ENCODE data around the gene PRRT1B.
A peak's percentile ranks its signal among the peaks of the same experiment; 100 is the strongest.

Gene PRRT1B

DNA sequence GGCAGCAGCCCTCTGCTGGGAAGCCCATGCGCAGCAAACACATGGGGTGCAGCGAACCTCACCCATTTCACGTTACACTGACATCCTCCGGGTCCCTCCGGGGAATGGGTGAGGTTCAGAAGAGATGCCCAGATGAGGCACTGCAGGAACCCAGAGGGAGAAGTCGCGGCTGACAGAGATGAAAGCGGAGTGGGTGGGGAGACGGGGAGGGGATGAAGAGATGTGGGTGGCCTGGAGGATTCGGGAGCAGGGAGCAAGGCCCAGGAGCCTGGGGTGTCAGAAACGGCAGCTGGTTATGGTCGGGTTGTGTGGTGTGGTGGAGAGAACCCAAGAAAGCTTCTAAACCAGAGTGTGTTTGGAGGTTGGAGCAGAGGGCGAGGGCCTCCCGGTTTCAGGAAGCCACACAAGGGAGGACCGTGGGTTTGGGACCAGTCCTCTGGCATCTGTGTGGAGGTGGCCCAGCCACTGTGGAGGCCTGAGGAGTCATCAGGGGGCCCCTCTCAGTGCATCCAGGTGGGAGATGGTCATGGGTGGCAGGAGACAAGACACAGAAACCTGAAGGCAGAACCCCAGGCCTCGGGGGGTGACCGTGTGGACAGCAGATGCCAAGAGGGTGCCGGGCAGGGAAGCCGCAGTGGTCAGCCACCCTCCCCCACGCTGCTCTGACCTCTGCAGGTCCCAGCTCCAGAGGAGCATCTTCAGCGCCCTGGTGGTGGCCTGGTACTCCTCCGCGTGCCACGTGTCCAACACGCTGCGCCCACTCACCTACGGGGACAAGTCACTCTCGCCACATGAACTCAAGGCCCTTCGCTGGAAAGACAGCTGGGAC is 22.9 kb upstream of the PRRT1B start:
- H3K9ac ChIP-seq (ENCODE audit: low read length in 2 of 2): no peak overlapping the region
- peaks cover 64 to 70% of the 10 kb centered on the region in 2 donors for H3K36me3 ChIP-seq (ENCODE audit: control insufficient read depth in 2 of 2, insufficient read depth in 2 of 2, low read length in 2 of 2)
- H3K9me3 ChIP-seq (ENCODE audit: control insufficient read depth in 2 of 2, low read length in 2 of 2): no peaks in the 10 kb centered on the region
- H3K27ac ChIP-seq (ENCODE audit: low read length): no peak overlapping the region
- no peak overlapping the region for H3K4me3 ChIP-seq (ENCODE audit: low read length in 2 of 2)
- no peaks in the 10 kb centered on the region for H3K27me3 ChIP-seq (ENCODE audit: control insufficient read depth in 1 of 2, insufficient read depth in 2 of 2, low read length in 2 of 2)
- peaks cover 11% of the 10 kb centered on the region for H3K4me1 ChIP-seq (ENCODE audit: control insufficient read depth, insufficient read depth, low read length)

DNA sequence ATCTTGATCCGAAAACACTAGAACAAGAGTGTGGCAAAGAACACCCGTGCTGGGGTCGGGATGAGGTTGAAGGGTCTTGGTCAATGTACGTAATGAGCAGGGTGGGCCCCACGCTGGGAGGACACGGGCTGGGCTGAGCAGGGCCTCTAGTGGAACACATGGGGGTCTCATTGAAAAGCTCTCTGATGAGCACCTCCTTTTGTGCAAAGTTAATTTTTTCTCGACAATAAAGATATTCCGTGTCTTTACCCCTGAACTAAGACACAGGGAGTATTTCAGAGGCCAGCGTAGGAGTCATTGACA is 22.3 kb upstream of the PRRT1B start:
- Histone ChIP-seq H3K27ac (ENCODE audit: low read length) (no peak overlapping the region), H3K9me3 (ENCODE audit: control insufficient read depth in 2 of 2, low read length in 2 of 2) (no peaks in the 10 kb centered on the region), H3K4me1 (ENCODE audit: control insufficient read depth, insufficient read depth, low read length) (peaks cover 5% of the 10 kb centered on the region), H3K27me3 (ENCODE audit: control insufficient read depth in 1 of 2, insufficient read depth in 2 of 2, low read length in 2 of 2) (no peaks in the 10 kb centered on the region), H3K9ac (ENCODE audit: low read length in 2 of 2) (no peak overlapping the region), H3K36me3 (ENCODE audit: control insufficient read depth in 2 of 2, insufficient read depth in 2 of 2, low read length in 2 of 2) (peaks cover 64 to 68% of the 10 kb centered on the region in 2 donors), H3K4me3 (ENCODE audit: low read length in 2 of 2) (no peak overlapping the region)

DNA sequence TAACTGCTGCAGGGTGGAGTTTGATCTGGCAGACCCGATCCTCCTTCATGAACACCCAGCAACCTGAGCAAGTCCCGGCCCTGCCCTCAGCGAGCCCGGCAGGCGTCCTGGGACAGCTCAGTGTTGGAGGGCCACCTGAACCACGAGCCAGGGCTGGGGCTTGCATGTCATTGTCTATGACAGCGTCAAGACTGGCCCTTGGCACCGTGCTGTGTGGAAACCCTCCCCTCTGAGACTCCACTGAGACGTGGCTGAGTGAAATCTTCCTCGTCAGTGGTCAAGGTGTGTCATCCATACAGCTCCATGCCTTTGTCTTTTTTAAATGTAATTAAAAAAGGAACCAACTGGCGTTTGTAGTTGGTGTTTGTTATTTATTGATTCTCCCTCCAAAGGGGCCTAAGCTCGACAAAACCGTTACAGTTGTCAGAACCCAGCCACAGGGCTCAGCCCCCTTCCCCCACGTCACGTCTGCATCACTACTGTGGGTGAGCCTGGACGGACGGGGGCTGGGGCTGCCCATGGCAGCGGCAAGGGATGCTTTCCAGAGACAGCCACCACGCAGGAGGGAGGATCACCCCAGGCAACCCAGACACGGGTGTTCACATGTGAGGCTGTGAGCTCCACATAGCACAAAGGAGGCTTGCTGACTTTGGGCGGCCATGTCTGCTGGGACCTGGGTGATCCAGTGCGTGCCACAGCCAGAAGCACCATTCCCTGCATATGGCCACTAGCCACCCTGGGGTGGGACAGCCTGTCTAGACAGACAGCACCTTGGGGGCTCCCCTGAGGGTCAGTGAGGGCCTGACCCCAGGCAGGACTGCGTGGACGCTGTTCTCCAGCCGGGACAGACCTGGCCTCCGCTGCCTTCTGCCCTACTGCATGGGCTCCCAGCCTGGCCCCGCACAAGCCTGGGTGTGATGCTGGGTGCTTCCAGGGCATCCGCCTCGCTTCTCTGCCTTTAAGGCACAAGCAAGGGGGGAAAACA is 21.6 kb upstream of the PRRT1B start:
- Histone ChIP-seq H3K27me3 (ENCODE audit: control insufficient read depth in 1 of 2, insufficient read depth in 2 of 2, low read length in 2 of 2) (no peaks in the 10 kb centered on the region), H3K27ac (ENCODE audit: low read length) (no peak overlapping the region), H3K4me3 (ENCODE audit: low read length in 2 of 2) (no peak overlapping the region), H3K9me3 (ENCODE audit: control insufficient read depth in 2 of 2, low read length in 2 of 2) (no peaks in the 10 kb centered on the region), H3K9ac (ENCODE audit: low read length in 2 of 2) (no peak overlapping the region), H3K36me3 (ENCODE audit: control insufficient read depth in 2 of 2, insufficient read depth in 2 of 2, low read length in 2 of 2) (peaks cover 66 to 69% of the 10 kb centered on the region in 2 donors), H3K4me1 (ENCODE audit: control insufficient read depth, insufficient read depth, low read length) (no peaks in the 10 kb centered on the region)

DNA sequence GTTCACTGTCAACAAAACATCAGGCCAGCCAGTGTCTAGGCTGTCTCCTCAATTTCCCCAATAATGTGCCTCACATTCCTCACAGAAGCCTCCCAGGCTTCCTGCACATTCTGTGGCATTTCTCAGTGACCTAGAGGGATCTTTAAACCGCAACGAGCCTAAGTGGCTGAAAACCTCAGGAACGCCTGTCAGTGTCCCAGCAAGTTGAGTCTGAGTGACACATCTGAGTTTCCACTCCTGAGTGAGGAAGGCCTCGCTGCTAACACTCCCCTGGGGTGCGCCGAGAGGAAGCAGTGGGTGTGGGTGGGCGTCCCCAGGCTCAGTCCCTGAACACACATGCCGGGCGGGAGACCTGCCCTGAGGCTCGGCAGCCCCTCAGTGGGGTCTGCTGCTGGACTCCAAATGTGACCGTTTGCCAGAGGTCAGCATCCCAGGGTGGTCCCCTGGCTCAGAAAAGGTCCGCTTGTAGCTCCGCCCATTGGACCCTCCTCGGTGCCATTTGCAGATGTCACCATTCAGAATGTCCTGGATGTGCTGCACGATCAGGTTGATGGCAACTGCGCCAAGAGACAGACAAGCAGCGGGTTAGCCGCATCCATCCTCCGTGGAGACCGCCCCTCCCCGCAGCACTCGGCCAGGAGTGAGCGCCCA is 20.5 kb upstream of the PRRT1B start:
- peaks cover 7% of the 10 kb centered on the region for H3K4me1 ChIP-seq (ENCODE audit: control insufficient read depth, insufficient read depth, low read length)
- no peak overlapping the region for H3K9ac ChIP-seq (ENCODE audit: low read length in 2 of 2)
- H3K9me3 ChIP-seq (ENCODE audit: control insufficient read depth in 2 of 2, low read length in 2 of 2): no peaks in the 10 kb centered on the region
- no peak overlapping the region for H3K4me3 ChIP-seq (ENCODE audit: low read length in 2 of 2)
- H3K27ac ChIP-seq (ENCODE audit: low read length): no peak overlapping the region
- peaks cover 65 to 69% of the 10 kb centered on the region in 2 donors for H3K36me3 ChIP-seq (ENCODE audit: control insufficient read depth in 2 of 2, insufficient read depth in 2 of 2, low read length in 2 of 2)
- no peaks in the 10 kb centered on the region for H3K27me3 ChIP-seq (ENCODE audit: control insufficient read depth in 1 of 2, insufficient read depth in 2 of 2, low read length in 2 of 2)

DNA sequence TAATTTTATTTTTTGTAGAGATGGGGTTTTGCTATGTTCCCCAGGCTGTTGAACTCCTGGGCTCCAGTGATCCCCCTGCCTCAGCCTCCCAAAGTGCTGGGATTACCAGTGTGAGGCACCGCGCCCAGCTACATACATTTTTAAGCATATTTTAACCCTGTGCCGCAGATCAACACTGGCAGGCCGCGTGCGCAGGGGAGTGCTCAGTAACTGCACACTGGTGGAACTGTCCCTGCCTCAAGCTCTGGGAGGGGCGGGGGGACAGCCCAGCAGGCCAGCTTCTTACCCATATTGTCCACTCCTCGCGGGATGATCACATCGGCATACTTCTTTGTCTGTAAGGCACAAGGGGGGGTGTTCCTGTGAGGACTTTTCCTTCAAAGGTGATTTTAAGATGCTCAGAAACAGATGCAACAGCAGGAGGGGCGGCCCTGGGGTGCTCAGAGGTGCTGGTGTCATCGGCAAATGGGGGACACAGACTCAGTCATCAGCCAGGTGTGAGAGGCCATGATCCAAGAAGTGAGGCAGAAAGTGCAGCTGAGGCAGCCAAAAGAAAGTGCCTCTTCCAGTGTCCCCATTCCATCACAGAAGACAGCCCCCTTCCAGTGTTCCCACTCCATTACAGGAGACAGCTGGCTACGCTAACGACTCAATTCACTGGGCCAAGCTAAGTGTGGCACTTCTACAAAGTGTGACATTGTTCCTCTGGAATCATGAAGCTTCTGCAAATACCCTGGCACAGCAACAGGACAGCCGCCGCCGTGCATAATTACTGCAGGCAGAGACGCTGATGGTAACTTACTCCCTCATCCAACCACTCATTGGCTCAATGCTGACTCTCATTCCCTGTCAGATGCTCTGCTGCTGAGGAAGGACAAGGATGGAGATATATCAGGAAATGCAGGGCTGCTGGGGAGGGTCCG is 19.4 kb upstream of the PRRT1B start:
- no peaks in the 10 kb centered on the region for H3K9me3 ChIP-seq (ENCODE audit: control insufficient read depth in 2 of 2, low read length in 2 of 2)
- no peak overlapping the region for H3K9ac ChIP-seq (ENCODE audit: low read length in 2 of 2)
- H3K4me1 ChIP-seq (ENCODE audit: control insufficient read depth, insufficient read depth, low read length): peaks cover 16% of the 10 kb centered on the region
- H3K27ac ChIP-seq (ENCODE audit: low read length): no peak overlapping the region
- peaks cover 58 to 62% of the 10 kb centered on the region in 2 donors for H3K36me3 ChIP-seq (ENCODE audit: control insufficient read depth in 2 of 2, insufficient read depth in 2 of 2, low read length in 2 of 2)
- H3K27me3 ChIP-seq (ENCODE audit: control insufficient read depth in 1 of 2, insufficient read depth in 2 of 2, low read length in 2 of 2): no peaks in the 10 kb centered on the region
- no peak overlapping the region for H3K4me3 ChIP-seq (ENCODE audit: low read length in 2 of 2)

DNA sequence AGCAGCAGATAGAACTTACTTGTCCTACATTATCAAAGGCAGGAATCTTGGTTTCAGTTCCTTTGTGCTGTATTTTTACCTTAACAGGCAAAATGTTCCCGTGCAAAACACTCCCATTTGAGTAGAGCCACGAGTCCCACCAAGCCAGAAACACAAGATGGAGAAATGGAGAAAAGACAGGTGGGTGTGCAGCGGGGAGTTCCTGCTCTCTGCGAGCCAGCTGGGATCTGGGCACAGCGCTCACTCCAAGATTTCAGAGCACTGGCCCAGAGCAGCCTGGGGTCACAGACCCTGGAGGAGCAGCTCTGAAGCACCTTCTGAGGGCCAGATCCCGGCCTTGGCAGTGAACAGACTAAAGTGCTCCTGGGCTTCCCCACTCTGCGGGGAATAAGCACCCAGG is 17.1 kb upstream of the PRRT1B start:
- Histone ChIP-seq H3K9ac (ENCODE audit: low read length in 2 of 2) (no peak overlapping the region), H3K4me1 (ENCODE audit: control insufficient read depth, insufficient read depth, low read length) (peaks cover 19% of the 10 kb centered on the region), H3K9me3 (ENCODE audit: control insufficient read depth in 2 of 2, low read length in 2 of 2) (no peaks in the 10 kb centered on the region), H3K27ac (ENCODE audit: low read length) (no peak overlapping the region), H3K36me3 (ENCODE audit: control insufficient read depth in 2 of 2, insufficient read depth in 2 of 2, low read length in 2 of 2) (peaks cover 39 to 44% of the 10 kb centered on the region in 2 donors), H3K27me3 (ENCODE audit: control insufficient read depth in 1 of 2, insufficient read depth in 2 of 2, low read length in 2 of 2) (no peaks in the 10 kb centered on the region), H3K4me3 (ENCODE audit: low read length in 2 of 2) (no peak overlapping the region)

DNA sequence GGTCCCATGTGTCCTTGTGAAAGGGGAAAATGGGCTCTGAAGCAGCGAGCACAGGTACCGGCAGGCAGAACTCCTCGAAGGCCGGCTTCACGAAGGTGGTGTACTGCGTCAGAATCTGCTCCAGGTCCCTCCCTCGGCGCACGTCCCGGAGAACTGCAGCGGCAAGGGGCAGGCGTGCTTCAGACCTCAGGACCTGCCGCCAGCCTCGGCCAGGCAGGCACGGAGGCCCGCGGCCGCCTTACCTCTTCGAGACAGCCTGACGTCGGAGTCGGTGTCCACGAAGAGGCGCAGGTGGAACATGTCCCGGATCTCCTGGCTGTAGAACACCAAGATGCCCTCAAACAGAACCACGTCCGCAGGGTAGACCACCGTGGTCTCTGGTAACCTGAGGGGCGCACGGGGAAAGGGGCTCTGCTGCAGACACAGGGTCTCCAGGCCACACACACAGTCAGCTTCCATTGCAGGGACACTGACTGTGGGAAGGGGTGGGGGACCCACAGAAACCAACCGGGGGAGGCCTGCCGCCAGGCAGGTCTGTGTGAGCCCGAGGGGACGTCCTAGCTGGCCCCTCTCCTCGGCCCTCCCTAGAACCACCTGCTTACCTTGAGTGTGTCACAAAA is 16.3 kb upstream of the PRRT1B start:
- H3K4me3 ChIP-seq (ENCODE audit: low read length in 2 of 2): no peak overlapping the region
- no peaks in the 10 kb centered on the region for H3K9me3 ChIP-seq (ENCODE audit: control insufficient read depth in 2 of 2, low read length in 2 of 2)
- peaks cover 19% of the 10 kb centered on the region for H3K4me1 ChIP-seq (ENCODE audit: control insufficient read depth, insufficient read depth, low read length)
- H3K36me3 ChIP-seq (ENCODE audit: control insufficient read depth in 2 of 2, insufficient read depth in 2 of 2, low read length in 2 of 2): peaks cover 34 to 41% of the 10 kb centered on the region in 2 donors
- H3K27me3 ChIP-seq (ENCODE audit: control insufficient read depth in 1 of 2, insufficient read depth in 2 of 2, low read length in 2 of 2): no peaks in the 10 kb centered on the region
- H3K9ac ChIP-seq (ENCODE audit: low read length in 2 of 2): no peak overlapping the region
- peak overlapping the region; percentile 11 for H3K27ac ChIP-seq (ENCODE audit: low read length)

DNA sequence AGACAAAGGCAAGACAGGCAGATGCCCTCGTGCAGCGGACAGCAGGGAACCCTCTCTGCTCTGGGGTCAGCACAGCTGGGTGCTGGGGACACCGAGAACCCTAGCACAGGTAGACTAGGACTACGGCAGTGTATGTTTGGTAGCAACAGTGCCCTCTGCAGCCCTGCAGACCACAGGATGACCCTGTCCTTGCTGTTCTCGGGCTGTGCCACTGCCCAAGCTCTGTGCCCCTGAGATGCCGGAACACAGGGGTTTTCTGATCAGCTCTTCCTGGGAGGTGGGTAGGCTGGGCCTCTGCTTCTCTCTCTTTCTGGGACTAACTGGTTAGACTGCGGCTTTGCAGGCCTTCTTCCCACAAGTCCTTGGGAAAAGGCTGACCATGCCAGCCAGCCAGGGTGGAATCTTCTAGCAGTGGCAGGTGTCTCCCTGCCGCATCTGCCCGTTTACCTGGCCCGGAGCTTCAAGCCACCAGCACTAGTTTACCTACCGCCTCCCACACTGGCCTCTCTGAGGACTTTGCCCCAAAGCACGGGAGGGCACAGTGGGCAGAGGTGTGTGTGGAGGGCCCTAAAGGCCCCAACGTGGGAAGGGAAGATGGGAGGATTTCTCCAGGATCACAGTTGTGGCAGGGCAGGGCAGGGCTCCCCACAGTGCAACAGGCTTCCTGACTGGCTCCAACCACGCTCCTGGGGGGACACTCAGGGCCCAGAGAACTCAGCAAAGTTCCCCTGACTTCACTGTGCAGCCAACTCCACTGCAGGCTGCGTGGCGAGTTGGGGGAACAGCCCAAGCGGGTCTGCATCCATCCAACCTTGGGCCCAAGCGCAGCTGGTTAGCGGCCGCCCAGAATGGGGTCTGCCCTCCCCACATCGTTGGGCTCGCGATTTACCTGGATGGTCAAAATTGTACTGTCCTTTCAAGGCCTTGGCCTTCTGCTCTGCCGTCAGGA is 15.5 kb upstream of the PRRT1B start:
- peak overlapping the region; percentile 79 to 83 for H3K4me3 ChIP-seq (ENCODE audit: low read length in 2 of 2)
- H3K9me3 ChIP-seq (ENCODE audit: control insufficient read depth in 2 of 2, low read length in 2 of 2): no peaks in the 10 kb centered on the region
- peak overlapping the region; percentile 11 for H3K27ac ChIP-seq (ENCODE audit: low read length)
- peak overlapping the region; percentile 81 to 82 for H3K9ac ChIP-seq (ENCODE audit: low read length in 2 of 2)
- H3K36me3 ChIP-seq (ENCODE audit: control insufficient read depth in 2 of 2, insufficient read depth in 2 of 2, low read length in 2 of 2): peaks cover 27 to 33% of the 10 kb centered on the region in 2 donors
- H3K4me1 ChIP-seq (ENCODE audit: control insufficient read depth, insufficient read depth, low read length): peaks cover 19% of the 10 kb centered on the region
- no peaks in the 10 kb centered on the region for H3K27me3 ChIP-seq (ENCODE audit: control insufficient read depth in 1 of 2, insufficient read depth in 2 of 2, low read length in 2 of 2)

DNA sequence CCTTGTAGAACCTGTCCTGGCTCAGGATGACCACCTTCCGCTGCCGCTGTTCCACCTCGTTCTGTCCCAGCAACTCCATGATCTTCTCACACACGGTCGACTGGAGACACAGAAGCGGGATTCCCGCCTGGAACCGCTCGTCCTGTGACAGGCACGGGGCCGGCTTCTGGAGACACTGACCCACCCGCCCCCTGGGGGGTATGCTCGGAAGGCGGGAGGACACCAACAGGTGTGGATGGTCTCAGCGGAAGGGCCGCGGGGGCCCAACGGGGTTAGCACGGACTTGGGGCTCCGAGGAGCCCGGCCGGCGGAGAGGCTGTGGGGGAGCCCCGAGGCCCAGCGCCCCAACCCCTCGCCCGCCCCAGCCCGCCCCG is 14.8 kb upstream of the PRRT1B start:
- H3K27ac ChIP-seq (ENCODE audit: low read length): peak overlapping the region; percentile 55
- H3K36me3 ChIP-seq (ENCODE audit: control insufficient read depth in 2 of 2, insufficient read depth in 2 of 2, low read length in 2 of 2): peaks cover 24 to 30% of the 10 kb centered on the region in 2 donors
- peak overlapping the region; percentile 81 to 82 for H3K9ac ChIP-seq (ENCODE audit: low read length in 2 of 2)
- H3K27me3 ChIP-seq (ENCODE audit: control insufficient read depth in 1 of 2, insufficient read depth in 2 of 2, low read length in 2 of 2): no peaks in the 10 kb centered on the region
- H3K4me1 ChIP-seq (ENCODE audit: control insufficient read depth, insufficient read depth, low read length): peaks cover 19% of the 10 kb centered on the region
- H3K4me3 ChIP-seq (ENCODE audit: low read length in 2 of 2): peak overlapping the region; percentile 79 to 83
- H3K9me3 ChIP-seq (ENCODE audit: control insufficient read depth in 2 of 2, low read length in 2 of 2): no peaks in the 10 kb centered on the region
